K562 (cell line): ENCODE data around the gene PRL.

Experiments
- ZNF263 ChIP-seq: sonication (generic); formaldehyde crosslinking; IDR thresholded peaks from 2 replicates; pipeline ENCODE4 v1.8.0; 2022; ENCODE audit warnings: mild to moderate bottlenecking, missing genetic modification reagents, borderline replicate concordance
- TF ChIP-seq, protein P1 (sequence below), 3 experiments: IDR thresholded peaks in 2 of 3; conservative IDR thresholded peaks in 1 of 3; 2 replicates each; pipeline ENCODE4 v1.5.1; 2011 to 2012; ENCODE audit warnings: low read length in 3 of 3, mild to moderate bottlenecking in 3 of 3, control low read depth in 2 of 3, improper control_type of control experiment in 1 of 3, inconsistent platforms in 1 of 3, low read depth in 1 of 3, mixed read lengths in 1 of 3, moderate library complexity in 1 of 3; ENCODE audit not compliant: insufficient read depth in 2 of 3

DNA sequence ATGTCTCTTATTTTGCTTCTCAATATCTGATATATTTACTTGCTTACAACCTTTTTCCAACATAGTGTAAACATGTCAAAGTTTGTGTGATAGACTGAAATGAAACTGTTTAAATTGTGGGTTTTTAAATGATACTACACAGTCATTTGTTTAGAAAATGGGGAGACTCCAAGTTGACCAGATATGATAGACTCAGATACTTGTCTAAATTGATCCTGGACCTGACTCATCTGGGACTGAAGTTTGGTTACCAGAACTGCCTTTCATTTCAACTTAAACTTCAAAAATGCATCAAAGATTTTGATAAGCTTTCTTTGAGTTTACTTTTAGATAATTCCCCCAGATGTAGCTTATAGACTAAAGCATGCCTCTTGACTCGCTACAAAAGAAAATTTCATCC is 27.0 kb upstream of the PRL start:
- no peak for TF ChIP-seq ZNF263 (CRISPR knock-in tag)
- TF ChIP-seq, protein P1, sequence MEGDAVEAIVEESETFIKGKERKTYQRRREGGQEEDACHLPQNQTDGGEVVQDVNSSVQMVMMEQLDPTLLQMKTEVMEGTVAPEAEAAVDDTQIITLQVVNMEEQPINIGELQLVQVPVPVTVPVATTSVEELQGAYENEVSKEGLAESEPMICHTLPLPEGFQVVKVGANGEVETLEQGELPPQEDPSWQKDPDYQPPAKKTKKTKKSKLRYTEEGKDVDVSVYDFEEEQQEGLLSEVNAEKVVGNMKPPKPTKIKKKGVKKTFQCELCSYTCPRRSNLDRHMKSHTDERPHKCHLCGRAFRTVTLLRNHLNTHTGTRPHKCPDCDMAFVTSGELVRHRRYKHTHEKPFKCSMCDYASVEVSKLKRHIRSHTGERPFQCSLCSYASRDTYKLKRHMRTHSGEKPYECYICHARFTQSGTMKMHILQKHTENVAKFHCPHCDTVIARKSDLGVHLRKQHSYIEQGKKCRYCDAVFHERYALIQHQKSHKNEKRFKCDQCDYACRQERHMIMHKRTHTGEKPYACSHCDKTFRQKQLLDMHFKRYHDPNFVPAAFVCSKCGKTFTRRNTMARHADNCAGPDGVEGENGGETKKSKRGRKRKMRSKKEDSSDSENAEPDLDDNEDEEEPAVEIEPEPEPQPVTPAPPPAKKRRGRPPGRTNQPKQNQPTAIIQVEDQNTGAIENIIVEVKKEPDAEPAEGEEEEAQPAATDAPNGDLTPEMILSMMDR (IDR thresholded peaks at IDR 0.05 in 2 of 3, conservative IDR thresholded peaks at IDR 0.05 in 1 of 3; ENCODE audit: insufficient read depth in 2 of 3, low read depth in 1 of 3, low read length in 3 of 3), result no peak
